ENCODE measurements around the gene SYTL3. TPM values are rescaled to one million over a fixed set of nuclear protein-coding genes. Genes with fewer than 3 reads are reported as not detected.

The SYTL3 gene
- total and polyA plus RNA-seq, 2 of the 8 experiments (the other 6 are each of a cell fraction or from before 2014, with no cell fraction given) = 0.27 to 0.99 TPM

GRCh38 chr6:158804207-158804606 lies 154.4 kb downstream of the SYTL3 start:
- TF ChIP-seq ATF2 (IDR thresholded peaks at IDR 0.05; ENCODE audit: low read length) (no peak), POLR2A (IDR thresholded peaks at IDR 0.05; ENCODE audit: control extremely low read depth in 1 of 2, low read depth in 2 of 2, low read length in 2 of 2) (0 out of 3 replicates have a peak, but pooled peaks of 1 of the 2 experiments have one; percentile 1)
- Histone ChIP-seq H3K27ac (ENCODE audit: low read depth, low read length) (no peak overlapping the region), H3K4me3 (ENCODE audit: extremely low read depth in 1 of 4, insufficient read depth in 2 of 4, low read depth in 3 of 4, low read length in 4 of 4) (no peak overlapping the region), H2BK20ac (ENCODE audit: low read length) (no peak overlapping the region), H3K4me1 (replicated peaks in 1 of 4; ENCODE audit: control insufficient read depth in 3 of 4, insufficient read depth in 4 of 4, low read length in 3 of 4) (peaks cover 16 to 38% (median 25%) of the 10 kb centered on the region in 4 experiments), H3K36me3 (ENCODE audit: control insufficient read depth in 2 of 4, insufficient read depth in 4 of 4, low read length in 3 of 4) (peaks cover 0 to 35% (median 6%) of the 10 kb centered on the region in 4 experiments; a peak in 6 of 8 replicates), H3K79me1 (ENCODE audit: low read depth, low read length) (peaks cover 3% of the 10 kb centered on the region; the same call in 1 of the 2 replicates), H4K20me1 (replicated peaks in 1 of 2; ENCODE audit: control insufficient read depth in 1 of 2, insufficient read depth in 2 of 2, low read length in 2 of 2) (peaks cover 44 to 50% of the 10 kb centered on the region in 2 experiments), H3K27me3 (replicated peaks in 1 of 4; ENCODE audit: control insufficient read depth in 3 of 4, extremely low read depth in 1 of 4, insufficient read depth in 3 of 4, low read length in 3 of 4) (no peaks in the 10 kb centered on the region), H3K14ac (ENCODE audit: insufficient read length) (no peak overlapping the region), H3K9ac (replicated peaks in 1 of 4; ENCODE audit: extremely low read depth in 1 of 4, low read depth in 3 of 4, low read length in 3 of 4) (no peak overlapping the region), H3K23me2 (ENCODE audit: low read depth, low read length) (no peaks in the 10 kb centered on the region), H3K23ac (ENCODE audit: insufficient read length) (no peak overlapping the region), H2BK12ac (ENCODE audit: low read depth, low read length) (no peak overlapping the region), H2BK120ac (replicated peaks; ENCODE audit: low read depth, low read length) (no peak overlapping the region), H3K56ac (replicated peaks; ENCODE audit: insufficient read length, low read depth, low read length) (no peak overlapping the region), H4K5ac (ENCODE audit: insufficient read length, low read depth, low read length) (no peak overlapping the region), H2BK5ac (ENCODE audit: low read depth, low read length) (no peak overlapping the region), H2AFZ (ENCODE audit: low read length) (no peak overlapping the region), H2BK15ac (ENCODE audit: low read length) (no peak overlapping the region), H2AK5ac (ENCODE audit: low read depth, low read length) (no peak overlapping the region), H3K4ac (replicated peaks; ENCODE audit: insufficient read length, low read depth, low read length) (no peak overlapping the region), H3K79me2 (ENCODE audit: control insufficient read depth in 1 of 2, insufficient read depth in 2 of 2, low read length in 2 of 2) (peaks cover 71 to 97% of the 10 kb centered on the region in 2 experiments), H3K9me3 (ENCODE audit: insufficient read depth in 2 of 2, low read depth in 1 of 2, low read length in 1 of 2) (no peaks in the 10 kb centered on the region), H3K18ac (ENCODE audit: extremely low read depth, low read length) (no peak overlapping the region), H4K91ac (replicated peaks; ENCODE audit: insufficient read length, low read length) (no peak overlapping the region), H4K8ac (ENCODE audit: extremely low read depth, insufficient read depth, low read length) (no peak overlapping the region), H3K4me2 (ENCODE audit: insufficient read depth in 1 of 2, low read depth in 2 of 2, low read length in 2 of 2) (no peak overlapping the region; a peak in 1 of 4 replicates)
- CTCF ChIA-PET (ENCODE audit: partially characterized antibody) = interaction anchor here (0.6 to 1.4 kb wide), 4 partner anchors 8 to 168 kb away, joined by 3 to 11 read pairs (median 4); no protein-coding TSS in a partner anchor
- POLR2A ChIA-PET (ENCODE audit: partially characterized antibody) = interaction anchor here (0.7 to 1.6 kb wide), 8 partner anchors 8 to 166 kb away, joined by 3 to 9 read pairs (median 4); partner anchors contain the start of gene EZR
- DNase-seq (ENCODE audit: low read depth in 1 of 2, low spot score in 2 of 2) (no peak), FAIRE-seq (no peak)
